Tongue (tissue), 3 donors: ENCODE data around the gene BTBD18. TPM values are rescaled to one million over a fixed set of nuclear protein-coding genes. Genes with fewer than 3 reads are reported as not detected.
"Not testable (repeated sequence)": the region's sequence is repeated elsewhere in the genome, so short reads cannot be mapped to it uniquely, and the experiment has no call there.

Source experiments
- DNase-seq: peaks from one replicate; pipeline ENCODE4 v3.0.0-alpha.2; 2015
- small RNA-seq: library from RNA; depleted of rRNA; stranded (forward); fragments of <200 nt; gene quantifications from one replicate; pipeline ENCODE3, GENCODE V24; 2014; ENCODE audit warnings: low replicate concordance
- total RNA-seq: library from RNA; depleted of rRNA; stranded (reverse); fragments of >200 nt; gene quantifications from one replicate; pipeline ENCODE4 v1.2.3, GENCODE V29; 2014

Gene BTBD18
- total RNA-seq, 1 donor from 2014 or later: not detected

DNA sequence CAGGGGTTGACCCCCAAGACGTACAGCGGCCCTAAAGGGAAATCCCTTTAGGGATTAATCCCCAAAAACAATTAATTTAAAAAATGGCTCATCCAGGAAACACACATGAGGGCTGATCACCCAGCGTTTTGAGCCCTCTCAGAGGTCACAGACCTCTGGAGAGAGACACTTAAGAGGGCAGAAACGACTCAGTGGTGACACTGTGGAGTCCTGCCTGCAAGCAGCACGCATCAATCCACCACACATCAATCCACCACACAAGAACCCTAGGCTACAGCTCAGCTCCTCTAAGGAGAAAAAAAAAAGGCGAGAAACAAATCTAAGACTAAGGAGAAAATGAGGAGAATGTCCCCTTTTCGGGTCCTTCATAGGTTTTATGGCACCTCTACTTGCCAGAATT is 22.8 kb downstream of the BTBD18 start:
- no peak for DNase-seq

DNA sequence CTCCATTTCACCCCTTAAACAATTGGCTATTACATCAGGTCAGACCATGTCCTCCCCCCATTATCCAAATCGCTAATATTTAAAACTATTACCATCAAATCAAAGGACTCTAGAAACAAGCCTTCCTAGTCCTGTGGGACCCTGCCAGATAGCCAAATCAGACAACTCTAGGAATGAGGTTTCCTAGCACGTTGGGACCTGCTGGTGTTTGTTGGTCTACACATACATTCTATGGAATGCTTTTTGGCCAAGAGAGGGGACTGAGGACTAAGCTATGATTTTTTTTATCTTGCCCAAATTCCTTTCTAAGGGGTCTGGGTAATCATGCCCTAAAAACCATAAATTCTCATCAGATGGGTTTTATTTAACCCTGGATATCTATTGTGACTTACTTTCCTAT is 24.4 kb downstream of the BTBD18 start:
- no peak for DNase-seq

DNA sequence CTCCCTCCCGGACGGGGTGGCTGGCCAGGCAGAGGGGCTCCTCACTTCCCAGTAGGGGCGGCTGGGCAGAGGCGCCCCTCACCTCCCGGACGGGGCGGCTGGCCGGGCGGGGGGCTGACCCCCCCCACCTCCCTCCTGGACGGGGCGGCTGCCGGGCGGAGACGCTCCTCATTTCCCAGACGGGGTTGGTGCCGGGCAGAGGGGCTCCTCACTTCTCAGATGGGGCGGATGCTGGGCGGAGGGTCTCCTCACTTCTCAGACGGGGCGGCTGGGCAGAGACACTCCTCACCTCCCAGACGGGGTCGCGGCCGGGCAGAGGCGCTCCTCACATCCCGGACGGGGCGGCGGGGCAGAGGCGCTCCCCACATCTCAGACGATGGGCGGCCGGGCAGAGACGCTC is 34.9 kb downstream of the BTBD18 start:
- not testable (repeated sequence) for DNase-seq

DNA sequence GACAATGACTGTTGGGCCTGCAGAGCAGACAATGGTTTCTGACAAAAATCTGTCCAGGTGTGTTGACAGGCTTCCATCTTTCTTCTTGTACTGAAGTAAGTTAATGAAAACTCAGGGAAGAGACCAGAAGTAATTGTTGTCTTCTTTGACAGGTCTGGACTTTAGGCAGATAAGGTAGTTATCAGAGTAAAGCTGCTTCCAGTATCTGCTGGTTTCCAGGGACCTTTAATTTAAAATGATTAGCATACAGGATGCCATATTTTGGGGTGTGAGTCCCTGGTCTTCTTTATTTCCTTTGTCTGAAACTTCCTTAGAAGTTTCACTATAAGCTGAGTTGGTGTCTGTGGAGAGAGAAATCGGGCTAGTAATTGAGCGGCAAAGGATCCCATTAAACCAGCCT is 37.8 kb downstream of the BTBD18 start:
- DNase-seq: no peak

DNA sequence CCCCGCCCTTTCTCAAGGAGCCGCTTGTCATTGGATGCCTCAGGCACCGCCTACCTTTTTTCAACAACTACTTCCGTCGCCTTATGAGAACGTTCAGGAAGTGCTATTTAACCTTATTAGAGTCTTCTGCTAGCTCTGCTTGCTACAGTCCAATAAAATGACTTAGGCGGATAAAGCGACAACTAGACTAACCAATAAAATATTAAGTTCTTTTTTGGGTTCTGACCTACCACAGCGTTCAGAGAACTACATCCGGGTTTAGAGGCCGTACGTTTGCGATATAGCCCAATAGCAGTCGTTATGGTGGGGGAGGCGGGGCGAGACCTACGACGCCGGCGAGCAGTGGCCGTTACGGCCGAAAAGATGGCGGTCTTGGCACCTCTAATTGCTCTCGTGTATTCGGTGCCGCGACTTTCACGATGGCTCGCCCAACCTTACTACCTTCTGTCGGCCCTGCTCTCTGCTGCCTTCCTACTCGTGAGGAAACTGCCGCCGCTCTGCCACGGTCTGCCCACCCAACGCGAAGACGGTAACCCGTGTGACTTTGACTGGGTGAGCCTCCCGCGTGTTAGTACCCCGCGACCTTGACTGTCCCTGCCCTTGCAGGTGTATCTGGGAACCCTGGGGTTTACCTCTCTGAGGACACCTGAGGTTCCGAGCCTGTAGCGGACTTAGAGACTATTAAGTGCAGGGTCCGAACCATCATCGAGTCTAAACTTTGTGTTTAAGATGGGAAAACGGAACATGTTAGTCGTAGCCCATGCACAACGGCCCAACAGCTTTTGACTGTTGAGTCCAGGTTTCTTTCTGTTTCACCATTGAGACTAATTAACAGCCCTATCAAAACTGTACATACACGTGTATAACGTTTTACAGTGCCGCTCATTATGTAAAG is 39.1 kb downstream of the BTBD18 start, which contains the start of gene TMX2:
TMX2 (plus strand) TSS at position 338 of the 895 bp plus-strand sequence; CDS start at position 364, 26 bp downstream.
- peak; percentile 99 for DNase-seq

DNA sequence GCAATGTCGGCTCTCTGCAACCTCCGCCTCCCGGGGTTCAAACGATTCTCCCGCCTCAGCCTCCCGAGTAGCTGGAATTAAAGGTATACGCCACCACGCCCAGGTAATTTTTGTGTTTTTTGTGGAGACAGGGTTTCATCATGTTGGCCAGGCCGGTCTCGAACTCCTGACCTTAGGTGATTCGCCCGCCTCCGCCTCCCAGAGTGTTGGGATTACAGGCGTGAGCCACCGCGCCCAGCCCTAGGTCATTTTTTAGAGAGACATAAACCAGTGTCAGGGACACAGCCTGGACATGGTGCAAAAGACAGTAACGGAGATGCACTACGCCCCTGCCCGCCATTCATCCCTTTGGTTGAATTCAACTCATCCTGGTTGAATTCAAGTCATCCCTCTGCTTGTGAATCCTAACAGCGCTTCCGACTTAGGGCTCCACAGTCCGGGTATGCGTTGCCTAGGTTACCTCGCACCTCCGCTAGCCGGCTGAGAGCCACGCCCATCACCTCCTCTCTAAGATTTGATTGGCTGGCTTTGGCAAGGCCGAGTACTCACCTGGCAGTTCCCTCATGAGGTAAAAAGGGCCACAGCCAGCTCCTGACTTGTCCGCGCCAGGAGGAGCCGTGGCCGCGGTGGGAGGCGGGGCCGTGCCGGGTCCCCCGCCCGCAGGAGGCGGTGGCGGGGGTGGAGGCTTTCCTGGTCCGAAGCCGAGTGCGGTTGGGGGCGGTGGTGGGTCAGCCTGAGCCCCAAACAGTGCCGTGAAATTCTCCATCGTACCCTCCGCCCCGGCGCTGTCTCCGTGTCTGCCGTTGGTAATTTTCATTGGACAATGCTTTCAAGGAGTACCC is 40.0 kb downstream of the BTBD18 start, which contains the start of gene MED19:
MED19 (minus strand) TSS at position 802 of the 842 bp plus-strand sequence; CDS start at position 766, 36 bp downstream.
- DNase-seq: peak; percentile 80

- DNase-seq: no peak
Observed at GRCh38 chr11:57709802-57710367, 41.7 kb downstream of the BTBD18 start.

- not testable (repeated sequence) for DNase-seq
Observed at GRCh38 chr11:57705432-57705831, 46.2 kb downstream of the BTBD18 start.

- no peak for DNase-seq
Observed at GRCh38 chr11:57704932-57705331, 46.7 kb downstream of the BTBD18 start.

GRCh38 chr11:57703341-57703740 is 48.3 kb downstream of the BTBD18 start:
- no peak for DNase-seq

GRCh38 chr11:57700425-57700824 is 51.2 kb downstream of the BTBD18 start:
- DNase-seq: no peak

DNA sequence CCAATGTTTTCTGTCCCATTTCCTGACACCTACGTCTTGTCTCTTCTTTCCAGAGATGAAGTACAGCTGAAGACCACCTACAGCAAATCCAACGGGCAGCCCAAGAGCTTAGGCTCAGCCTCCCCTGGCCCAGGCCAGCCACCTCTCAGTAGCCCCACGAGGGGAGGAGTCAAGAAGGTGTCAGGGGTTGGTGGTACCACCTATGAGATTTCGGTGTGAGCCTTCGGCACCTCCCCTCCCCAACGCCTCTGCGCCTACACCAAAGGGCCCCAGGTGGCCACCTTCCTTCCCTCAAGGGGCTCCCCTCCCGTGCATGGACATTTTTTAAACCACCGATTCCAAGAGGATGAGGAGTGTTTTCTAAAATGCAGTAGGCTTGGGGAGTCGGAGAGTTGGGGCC is 51.8 kb downstream of the BTBD18 start:
- no peak for DNase-seq

GRCh38 chr11:57698843-57699365 is 52.7 kb downstream of the BTBD18 start:
- DNase-seq: no peak

Small RNA genes within 50 kb of the gene (small RNA-seq; reads per million reads assigned to genes)
- not detected for gene AP001931.1
- not detected for gene TMX2-CTNND1

Other genes with a start within 250 kb of the BTBD18 start
- 9.1 TPM for gene SLC43A1, start 236.1 kb downstream of the BTBD18 start, total RNA-seq
- 16.8 TPM for gene TIMM10, start 221.1 kb downstream of the BTBD18 start, total RNA-seq
- 107 TPM for gene SMTNL1, start 214.2 kb downstream of the BTBD18 start, total RNA-seq
- gene UBE2L6, start 184.1 kb downstream of the BTBD18 start, total RNA-seq: 12.9 TPM
- gene SERPING1, start 154.1 kb downstream of the BTBD18 start, total RNA-seq: 20.8 TPM
- 1.1 TPM for gene YPEL4, start 101.9 kb downstream of the BTBD18 start, total RNA-seq
- gene CLP1, start 94.1 kb downstream of the BTBD18 start, total RNA-seq: 14.3 TPM
- 29.7 TPM for gene ZDHHC5, start 83.7 kb downstream of the BTBD18 start, total RNA-seq
- 11.0 TPM for gene MED19, start 39.6 kb downstream of the BTBD18 start, total RNA-seq
- gene TMX2, start 39.2 kb downstream of the BTBD18 start, total RNA-seq: 34.8 TPM
- gene SELENOH, start 10.3 kb downstream of the BTBD18 start, total RNA-seq: 73.2 TPM
- 185 TPM for gene CTNND1, start 10.0 kb upstream of the BTBD18 start, total RNA-seq